NCI-H2227 treated with DMSO at 0.1 percent for 48 hours (cell line): ENCODE results near the gene MPLKIP.
"Not testable (repeated sequence)": the region's sequence is repeated elsewhere in the genome, so short reads cannot be mapped to it uniquely, and the experiment has no call there.

ENCODE experiments used
- DNase-seq: peaks from one replicate; lab custom pipeline; 2025; lab: John Stamatoyannopoulos, UW

The MPLKIP gene

GRCh38 chr7:40134428-40135316 is at the start of gene MPLKIP, which contains the start of gene SUGCT:
MPLKIP (minus strand) TSS chr7:40134622; CDS start chr7:40134567, 55 bp downstream.
SUGCT (plus strand) TSS chr7:40135005.
- peak; percentile 92 for DNase-seq

GRCh38 chr7:40182452-40182851 is 48.0 kb upstream of the MPLKIP start:
- DNase-seq: no peak

GRCh38 chr7:40177071-40177470 is 42.6 kb upstream of the MPLKIP start:
- no peak for DNase-seq

GRCh38 chr7:40175725-40176510 is 41.5 kb upstream of the MPLKIP start:
- DNase-seq: no peak

GRCh38 chr7:40175256-40175655 is 40.8 kb upstream of the MPLKIP start:
- DNase-seq: not testable (repeated sequence)

GRCh38 chr7:40173121-40173520 is 38.7 kb upstream of the MPLKIP start:
- not testable (repeated sequence) for DNase-seq

- not testable (repeated sequence) for DNase-seq
Measured at GRCh38 chr7:40168266-40168665, 33.8 kb upstream of the MPLKIP start.

GRCh38 chr7:40167291-40167690 is 32.9 kb upstream of the MPLKIP start:
- no peak for DNase-seq

GRCh38 chr7:40165216-40165615 is 30.8 kb upstream of the MPLKIP start:
- no peak for DNase-seq

GRCh38 chr7:40162516-40162915 is 28.1 kb upstream of the MPLKIP start:
- DNase-seq: no peak

- no peak for DNase-seq
Measured at GRCh38 chr7:40156988-40157387, 22.6 kb upstream of the MPLKIP start.

- no peak for DNase-seq
Measured at GRCh38 chr7:40151504-40151903, 17.1 kb upstream of the MPLKIP start.

GRCh38 chr7:40148671-40149070 is 14.2 kb upstream of the MPLKIP start:
- DNase-seq: no peak

- DNase-seq: not testable (repeated sequence)
Measured at GRCh38 chr7:40148247-40148580, 13.8 kb upstream of the MPLKIP start.

- no peak for DNase-seq
Measured at GRCh38 chr7:40147371-40148246, 13.2 kb upstream of the MPLKIP start.

- not testable (repeated sequence) for DNase-seq
Measured at GRCh38 chr7:40145596-40146130, 11.2 kb upstream of the MPLKIP start.

GRCh38 chr7:40141916-40142315 is 7.5 kb upstream of the MPLKIP start:
- DNase-seq: not testable (repeated sequence)

GRCh38 chr7:40139891-40140290 is 5.5 kb upstream of the MPLKIP start:
- not testable (repeated sequence) for DNase-seq

- DNase-seq: no peak
Measured at GRCh38 chr7:40138973-40139372, 4.6 kb upstream of the MPLKIP start.

GRCh38 chr7:40137563-40137962 is 3.1 kb upstream of the MPLKIP start:
- no peak for DNase-seq

GRCh38 chr7:40135317-40135610 is 842 bp upstream of the MPLKIP start:
- no peak for DNase-seq
